ENCODE data around the gene PRR14. TPM values are rescaled to one million over a fixed set of nuclear protein-coding genes. Genes with fewer than 3 reads are reported as not detected.

Gene PRR14
- total and polyA plus RNA-seq, 10 of the 15 experiments (the other 5 are each of a cell fraction or from before 2014, with no cell fraction given) = 2.5 to 66.8 (median 19.2) TPM

DNA sequence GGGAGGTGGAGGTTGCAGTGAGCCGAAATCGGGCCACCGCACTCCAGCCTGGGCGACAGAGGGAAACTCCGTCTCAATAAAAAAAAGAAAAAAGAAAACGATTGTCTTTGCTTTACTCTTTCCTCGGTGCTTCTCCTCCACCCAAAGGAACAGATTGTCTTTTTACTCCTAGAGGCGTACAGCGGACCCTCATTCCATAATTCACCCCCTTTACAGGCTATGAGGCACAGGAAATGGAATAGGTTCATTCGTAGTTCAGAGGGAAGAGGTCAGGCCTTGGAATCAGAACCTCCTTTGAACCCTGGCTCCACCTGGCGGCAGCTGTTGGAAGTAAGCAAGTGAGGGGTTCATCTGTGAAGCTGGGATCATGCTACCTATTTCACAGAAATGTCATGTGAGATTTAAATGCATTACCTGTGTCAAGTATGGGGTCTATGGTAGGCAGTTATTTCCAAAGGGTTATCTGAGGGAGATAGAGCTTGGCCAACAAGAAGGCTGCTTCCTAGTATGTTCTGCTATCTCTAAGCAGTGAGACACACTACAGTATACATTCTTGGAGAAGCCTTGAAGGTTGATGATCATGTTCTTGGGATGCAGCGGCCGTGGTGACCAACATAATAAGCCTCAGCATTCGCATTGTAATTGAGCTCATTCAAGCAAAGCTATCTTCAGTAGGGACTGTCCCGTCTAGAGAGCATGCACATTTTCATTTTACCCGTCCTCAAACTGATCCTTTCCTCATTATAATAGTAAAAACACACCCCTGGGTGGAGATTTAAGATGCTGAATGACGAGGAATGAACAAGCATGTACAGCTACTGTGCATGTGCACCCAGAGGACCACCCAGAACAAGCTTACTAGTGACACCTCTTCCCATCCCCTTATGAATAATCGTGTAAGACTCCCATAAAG lies 21.9 kb upstream of the PRR14 start (continued):
- TF ChIP-seq IKZF1 (conservative IDR thresholded peaks at IDR 0.05) (peak; percentile 71), KAT2A (conservative IDR thresholded peaks at IDR 0.05; ENCODE audit: control insufficient read depth, low read depth, low read length) (no peak), ZNF207 (IDR thresholded peaks at IDR 0.05; ENCODE audit: borderline replicate concordance) (no peak), SREBF2 (IDR thresholded peaks at IDR 0.05; ENCODE audit: low read length) (no peak), NRF1 (conservative IDR thresholded peaks at IDR 0.05; ENCODE audit: low read depth, low read length) (no peak), RBBP5 (conservative IDR thresholded peaks at IDR 0.05) (no peak), NFXL1 (IDR thresholded peaks at IDR 0.05; ENCODE audit: borderline replicate concordance) (no peak), CHD4 (IDR thresholded peaks at IDR 0.05) (no peak), ZNF274 (IDR thresholded peaks at IDR 0.05; ENCODE audit: insufficient read depth, insufficient read length) (no peak), ZZZ3 (IDR thresholded peaks at IDR 0.05; ENCODE audit: control insufficient read depth, insufficient read length, low read depth) (no peak), ESRRA (IDR thresholded peaks at IDR 0.05; ENCODE audit: low read length) (no peak), BCL11A (IDR thresholded peaks at IDR 0.05; ENCODE audit: low read depth, low read length) (no peak), NFIC (IDR thresholded peaks at IDR 0.05; ENCODE audit: low read depth, low read length) (no peak), RUNX3 (IDR thresholded peaks at IDR 0.05; ENCODE audit: low read length) (no peak), POLR2AphosphoS5 (IDR thresholded peaks at IDR 0.05; ENCODE audit: low read length) (no peak), KLF5 (IDR thresholded peaks at IDR 0.05; ENCODE audit: partially characterized antibody) (no peak), MEF2B (IDR thresholded peaks at IDR 0.05; ENCODE audit: partially characterized antibody, poor library complexity, severe bottlenecking) (no peak), SPI1 (IDR thresholded peaks at IDR 0.05; ENCODE audit: borderline replicate concordance, insufficient read depth, low read depth, low read length) (no peak), BHLHE40 (IDR thresholded peaks at IDR 0.05; ENCODE audit: borderline replicate concordance in 1 of 2, low read depth in 2 of 2, low read length in 1 of 2) (no peak), EED (IDR thresholded peaks at IDR 0.05; ENCODE audit: low read depth) (peak; percentile 47; the same call in 1 of the 2 replicates), JUNB (IDR thresholded peaks at IDR 0.05) (no peak)
- TF ChIP-seq, protein P1, sequence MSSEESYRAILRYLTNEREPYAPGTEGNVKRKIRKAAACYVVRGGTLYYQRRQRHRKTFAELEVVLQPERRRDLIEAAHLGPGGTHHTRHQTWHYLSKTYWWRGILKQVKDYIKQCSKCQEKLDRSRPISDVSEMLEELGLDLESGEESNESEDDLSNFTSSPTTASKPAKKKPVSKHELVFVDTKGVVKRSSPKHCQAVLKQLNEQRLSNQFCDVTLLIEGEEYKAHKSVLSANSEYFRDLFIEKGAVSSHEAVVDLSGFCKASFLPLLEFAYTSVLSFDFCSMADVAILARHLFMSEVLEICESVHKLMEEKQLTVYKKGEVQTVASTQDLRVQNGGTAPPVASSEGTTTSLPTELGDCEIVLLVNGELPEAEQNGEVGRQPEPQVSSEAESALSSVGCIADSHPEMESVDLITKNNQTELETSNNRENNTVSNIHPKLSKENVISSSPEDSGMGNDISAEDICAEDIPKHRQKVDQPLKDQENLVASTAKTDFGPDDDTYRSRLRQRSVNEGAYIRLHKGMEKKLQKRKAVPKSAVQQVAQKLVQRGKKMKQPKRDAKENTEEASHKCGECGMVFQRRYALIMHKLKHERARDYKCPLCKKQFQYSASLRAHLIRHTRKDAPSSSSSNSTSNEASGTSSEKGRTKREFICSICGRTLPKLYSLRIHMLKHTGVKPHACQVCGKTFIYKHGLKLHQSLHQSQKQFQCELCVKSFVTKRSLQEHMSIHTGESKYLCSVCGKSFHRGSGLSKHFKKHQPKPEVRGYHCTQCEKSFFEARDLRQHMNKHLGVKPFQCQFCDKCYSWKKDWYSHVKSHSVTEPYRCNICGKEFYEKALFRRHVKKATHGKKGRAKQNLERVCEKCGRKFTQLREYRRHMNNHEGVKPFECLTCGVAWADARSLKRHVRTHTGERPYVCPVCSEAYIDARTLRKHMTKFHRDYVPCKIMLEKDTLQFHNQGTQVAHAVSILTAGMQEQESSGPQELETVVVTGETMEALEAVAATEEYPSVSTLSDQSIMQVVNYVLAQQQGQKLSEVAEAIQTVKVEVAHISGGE (CRISPR knock-in tag; IDR thresholded peaks at IDR 0.05) = no peak
- TF ChIP-seq, protein P2, sequence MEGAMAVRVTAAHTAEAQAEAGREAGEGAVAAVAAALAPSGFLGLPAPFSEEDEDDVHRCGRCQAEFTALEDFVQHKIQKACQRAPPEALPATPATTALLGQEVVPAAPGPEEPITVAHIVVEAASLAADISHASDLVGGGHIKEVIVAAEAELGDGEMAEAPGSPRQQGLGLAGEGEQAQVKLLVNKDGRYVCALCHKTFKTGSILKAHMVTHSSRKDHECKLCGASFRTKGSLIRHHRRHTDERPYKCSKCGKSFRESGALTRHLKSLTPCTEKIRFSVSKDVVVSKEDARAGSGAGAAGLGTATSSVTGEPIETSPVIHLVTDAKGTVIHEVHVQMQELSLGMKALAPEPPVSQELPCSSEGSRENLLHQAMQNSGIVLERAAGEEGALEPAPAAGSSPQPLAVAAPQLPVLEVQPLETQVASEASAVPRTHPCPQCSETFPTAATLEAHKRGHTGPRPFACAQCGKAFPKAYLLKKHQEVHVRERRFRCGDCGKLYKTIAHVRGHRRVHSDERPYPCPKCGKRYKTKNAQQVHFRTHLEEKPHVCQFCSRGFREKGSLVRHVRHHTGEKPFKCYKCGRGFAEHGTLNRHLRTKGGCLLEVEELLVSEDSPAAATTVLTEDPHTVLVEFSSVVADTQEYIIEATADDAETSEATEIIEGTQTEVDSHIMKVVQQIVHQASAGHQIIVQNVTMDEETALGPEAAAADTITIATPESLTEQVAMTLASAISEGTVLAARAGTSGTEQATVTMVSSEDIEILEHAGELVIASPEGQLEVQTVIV (IDR thresholded peaks at IDR 0.05; ENCODE audit: borderline replicate concordance, partially characterized antibody) = no peak
- TF ChIP-seq, protein P3, sequence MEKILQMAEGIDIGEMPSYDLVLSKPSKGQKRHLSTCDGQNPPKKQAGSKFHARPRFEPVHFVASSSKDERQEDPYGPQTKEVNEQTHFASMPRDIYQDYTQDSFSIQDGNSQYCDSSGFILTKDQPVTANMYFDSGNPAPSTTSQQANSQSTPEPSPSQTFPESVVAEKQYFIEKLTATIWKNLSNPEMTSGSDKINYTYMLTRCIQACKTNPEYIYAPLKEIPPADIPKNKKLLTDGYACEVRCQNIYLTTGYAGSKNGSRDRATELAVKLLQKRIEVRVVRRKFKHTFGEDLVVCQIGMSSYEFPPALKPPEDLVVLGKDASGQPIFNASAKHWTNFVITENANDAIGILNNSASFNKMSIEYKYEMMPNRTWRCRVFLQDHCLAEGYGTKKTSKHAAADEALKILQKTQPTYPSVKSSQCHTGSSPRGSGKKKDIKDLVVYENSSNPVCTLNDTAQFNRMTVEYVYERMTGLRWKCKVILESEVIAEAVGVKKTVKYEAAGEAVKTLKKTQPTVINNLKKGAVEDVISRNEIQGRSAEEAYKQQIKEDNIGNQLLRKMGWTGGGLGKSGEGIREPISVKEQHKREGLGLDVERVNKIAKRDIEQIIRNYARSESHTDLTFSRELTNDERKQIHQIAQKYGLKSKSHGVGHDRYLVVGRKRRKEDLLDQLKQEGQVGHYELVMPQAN (conservative IDR thresholded peaks at IDR 0.05) = 0 out of 2 replicates have a peak, but pooled peaks have one; percentile 14
